Epithelial cell of esophagus (primary cell): ENCODE data around the gene OVOL3.

Experiments
- DNase-seq: peaks from one replicate; pipeline ENCODE4 v3.0.0; 2010; ENCODE audit warnings: low read depth
- H3K4me3 ChIP-seq: 2 replicates; pipeline ENCODE4 v1.5.1; 2011; ENCODE audit warnings: mild to moderate bottlenecking, low read length, control low read depth
- CTCF ChIP-seq: IDR thresholded peaks from 2 replicates; pipeline ENCODE4 v1.5.1; 2011; ENCODE audit warnings: low read depth, mild to moderate bottlenecking, low read length, control low read depth, inconsistent platforms; ENCODE audit not compliant: insufficient read depth; ENCODE audit errors: missing control alignments

Gene OVOL3

DNA sequence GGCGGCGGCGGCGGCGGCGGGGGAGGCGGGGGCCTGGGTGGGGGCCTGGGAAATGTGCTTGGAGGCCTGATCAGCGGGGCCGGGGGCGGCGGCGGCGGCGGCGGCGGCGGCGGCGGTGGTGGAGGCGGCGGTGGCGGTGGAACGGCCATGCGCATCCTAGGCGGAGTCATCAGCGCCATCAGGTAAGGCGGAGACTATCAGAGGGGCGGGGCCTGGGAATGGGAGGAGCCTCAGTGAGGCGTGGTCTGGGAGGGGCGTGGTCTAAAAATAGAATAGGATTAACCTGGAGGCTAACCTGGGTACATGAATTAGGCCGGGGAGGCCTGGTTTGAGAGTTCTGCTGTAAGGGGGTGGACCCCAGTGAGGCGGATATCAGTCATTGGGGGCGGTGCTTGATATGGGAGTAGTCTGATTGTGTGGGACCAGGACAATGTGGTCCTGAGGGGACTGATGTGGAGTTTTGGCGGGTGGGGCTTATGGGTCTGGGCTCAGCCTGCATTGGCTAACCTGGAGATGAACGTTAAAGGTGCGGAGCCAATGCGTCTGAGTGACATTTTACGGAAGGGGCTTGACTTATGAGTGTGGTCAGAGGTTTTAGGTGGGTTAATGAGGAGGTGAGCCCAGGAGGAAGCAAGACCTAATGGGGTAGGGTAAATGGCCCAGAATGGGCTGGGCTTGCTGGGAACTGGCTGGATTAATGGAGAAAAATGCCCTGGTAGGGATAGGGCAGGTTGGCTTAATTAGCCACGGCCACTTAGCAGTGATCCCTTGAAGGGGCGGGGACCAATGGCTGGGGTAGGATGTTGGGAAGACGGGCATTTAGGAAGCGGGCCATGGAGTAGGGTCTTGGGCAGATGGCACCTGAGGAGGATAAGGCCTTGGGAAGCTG lies 30.3 kb downstream of the OVOL3 start:
- DNase-seq = peak; percentile 93
- TF ChIP-seq CTCF = no peak
- peak overlapping the region; percentile 99 for H3K4me3 ChIP-seq

GRCh38 chr19:36142046-36142445 lies 31.1 kb downstream of the OVOL3 start:
- no peak for TF ChIP-seq CTCF
- DNase-seq = no peak
- H3K4me3 ChIP-seq = no peak overlapping the region

DNA sequence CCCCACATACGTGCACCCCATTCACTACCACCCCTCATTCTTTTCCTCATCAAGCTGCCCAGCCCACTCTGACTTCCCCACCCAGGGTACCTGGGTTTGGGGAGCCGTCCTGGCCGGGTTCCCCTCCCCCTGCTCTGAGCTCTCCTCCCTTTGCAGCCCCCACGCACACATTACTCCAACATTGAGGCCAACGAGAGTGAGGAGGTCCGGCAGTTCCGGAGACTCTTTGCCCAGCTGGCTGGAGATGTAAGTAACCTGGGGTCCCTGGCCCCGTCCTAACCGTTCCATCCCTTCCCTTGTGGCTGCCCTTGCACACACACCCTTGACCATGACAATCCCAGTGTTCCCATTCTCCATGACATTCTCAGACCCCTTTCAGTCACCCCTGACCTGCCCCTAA lies 31.6 kb downstream of the OVOL3 start:
- no peak for DNase-seq
- TF ChIP-seq CTCF = no peak
- no peak overlapping the region for H3K4me3 ChIP-seq

DNA sequence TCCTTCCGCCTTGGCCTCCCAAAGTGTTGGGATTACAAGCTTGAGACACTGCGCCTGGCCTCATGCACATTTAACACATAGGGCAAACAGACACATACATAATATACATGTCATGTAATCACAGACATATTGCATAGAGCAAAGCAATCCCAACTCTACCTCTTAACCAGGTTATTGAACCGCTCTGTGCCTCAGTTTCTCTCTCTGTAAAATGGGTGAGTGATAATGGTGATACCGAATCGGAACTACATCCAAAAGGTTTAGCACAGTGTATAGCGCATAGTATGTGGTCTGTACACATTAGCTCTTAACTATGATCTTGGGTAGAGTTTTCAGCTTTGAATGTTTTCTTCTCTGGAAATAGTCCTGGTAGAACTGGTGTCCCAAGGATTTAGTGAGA lies 33.7 kb downstream of the OVOL3 start:
- H3K4me3 ChIP-seq = no peak overlapping the region
- no peak for TF ChIP-seq CTCF
- DNase-seq = no peak

- peak; percentile 95 for DNase-seq
- no peak for TF ChIP-seq CTCF
- no peak overlapping the region for H3K4me3 ChIP-seq
Observed at GRCh38 chr19:36149673-36150406, 38.9 kb downstream of the OVOL3 start.

GRCh38 chr19:36150586-36150985 lies 39.6 kb downstream of the OVOL3 start:
- no peak overlapping the region for H3K4me3 ChIP-seq
- no peak for TF ChIP-seq CTCF
- DNase-seq = no peak
